ENCODE data around the gene SCGB1C2. TPM values are rescaled to one million over a fixed set of nuclear protein-coding genes. Genes with fewer than 3 reads are reported as not detected.

The SCGB1C2 gene
- total and polyA plus RNA-seq, 3 donors from 2014 or later = not detected

DNA sequence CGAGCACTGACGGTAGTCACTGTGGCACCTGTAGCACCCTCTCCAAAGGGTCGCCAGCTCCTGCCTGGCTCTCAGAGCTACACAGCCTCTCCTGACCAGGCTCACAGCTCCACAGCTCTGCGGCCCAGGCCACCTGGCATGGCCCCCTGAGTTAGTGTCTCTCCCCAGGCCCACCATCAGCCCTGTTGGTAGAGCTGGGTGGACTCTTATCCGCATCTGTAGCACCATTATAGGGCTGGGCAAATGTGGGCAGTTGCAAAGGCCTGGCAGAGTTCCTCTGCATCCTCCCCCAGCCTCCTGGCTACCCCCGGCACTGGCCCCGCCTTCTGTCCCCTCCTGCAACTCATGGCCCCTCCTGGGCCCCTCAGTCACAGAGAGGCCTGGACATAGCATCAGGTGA is 18.2 kb downstream of the SCGB1C2 start:
- DNase-seq = no peak
- Histone ChIP-seq H3K9me3 (no peaks in the 10 kb centered on the region), H3K4me1 (no peaks in the 10 kb centered on the region), H3K27ac (no peak overlapping the region), H3K36me3 (ENCODE audit: low read depth, missing control alignments) (no peaks in the 10 kb centered on the region), H3K27me3 (no peaks in the 10 kb centered on the region), H3K4me3 (no peak overlapping the region)
- intact Hi-C loops (cut with DNase I; ENCODE audit: low total_unique reads) = no loop called here
- 83 to 97% methylated on average over 4 to 7 of the region's 7 CpGs for WGBS, 2 donors
- no peak for TF ChIP-seq POLR2A (IDR thresholded peaks at IDR 0.05)
- TF ChIP-seq, protein P1, sequence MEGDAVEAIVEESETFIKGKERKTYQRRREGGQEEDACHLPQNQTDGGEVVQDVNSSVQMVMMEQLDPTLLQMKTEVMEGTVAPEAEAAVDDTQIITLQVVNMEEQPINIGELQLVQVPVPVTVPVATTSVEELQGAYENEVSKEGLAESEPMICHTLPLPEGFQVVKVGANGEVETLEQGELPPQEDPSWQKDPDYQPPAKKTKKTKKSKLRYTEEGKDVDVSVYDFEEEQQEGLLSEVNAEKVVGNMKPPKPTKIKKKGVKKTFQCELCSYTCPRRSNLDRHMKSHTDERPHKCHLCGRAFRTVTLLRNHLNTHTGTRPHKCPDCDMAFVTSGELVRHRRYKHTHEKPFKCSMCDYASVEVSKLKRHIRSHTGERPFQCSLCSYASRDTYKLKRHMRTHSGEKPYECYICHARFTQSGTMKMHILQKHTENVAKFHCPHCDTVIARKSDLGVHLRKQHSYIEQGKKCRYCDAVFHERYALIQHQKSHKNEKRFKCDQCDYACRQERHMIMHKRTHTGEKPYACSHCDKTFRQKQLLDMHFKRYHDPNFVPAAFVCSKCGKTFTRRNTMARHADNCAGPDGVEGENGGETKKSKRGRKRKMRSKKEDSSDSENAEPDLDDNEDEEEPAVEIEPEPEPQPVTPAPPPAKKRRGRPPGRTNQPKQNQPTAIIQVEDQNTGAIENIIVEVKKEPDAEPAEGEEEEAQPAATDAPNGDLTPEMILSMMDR (IDR thresholded peaks at IDR 0.05) = no peak

DNA sequence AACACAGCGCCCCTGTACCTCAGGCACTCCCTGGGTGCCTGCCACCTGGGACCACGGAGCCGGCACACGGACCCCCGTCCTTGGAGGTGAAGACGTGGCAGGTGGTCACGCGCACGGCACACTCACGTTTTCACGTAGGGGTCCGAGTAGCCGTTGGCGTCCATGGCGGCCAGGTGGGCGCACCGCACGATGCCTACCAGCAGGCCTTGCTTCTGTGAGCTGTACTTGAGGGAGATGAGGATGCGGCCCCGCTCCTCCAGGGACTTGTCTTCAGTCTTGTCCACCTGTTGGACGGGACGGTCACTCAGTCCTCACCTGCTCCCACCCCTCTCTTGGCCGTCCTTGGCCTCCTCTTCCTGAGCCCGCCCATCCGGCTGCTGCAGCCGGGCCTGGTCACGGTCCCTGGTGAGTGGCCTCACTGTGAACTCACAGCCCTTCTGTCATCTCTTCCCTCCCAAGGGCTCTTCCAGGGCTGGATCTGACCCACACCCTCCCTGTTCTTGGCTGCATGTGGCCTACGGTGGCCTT is 18.8 kb downstream of the SCGB1C2 start:
- Histone ChIP-seq H3K27ac (no peak overlapping the region), H3K36me3 (ENCODE audit: low read depth, missing control alignments) (no peaks in the 10 kb centered on the region), H3K27me3 (no peaks in the 10 kb centered on the region), H3K4me1 (no peaks in the 10 kb centered on the region), H3K4me3 (no peak overlapping the region), H3K9me3 (no peaks in the 10 kb centered on the region)
- 93 to 96% methylated on average over 15 to 28 of the region's 28 CpGs for WGBS, 2 donors
- TF ChIP-seq, protein P1 (IDR thresholded peaks at IDR 0.05) = no peak
- TF ChIP-seq POLR2A (IDR thresholded peaks at IDR 0.05) = no peak
- DNase-seq = no peak
- intact Hi-C loops (cut with DNase I; ENCODE audit: low total_unique reads) = no loop called here

DNA sequence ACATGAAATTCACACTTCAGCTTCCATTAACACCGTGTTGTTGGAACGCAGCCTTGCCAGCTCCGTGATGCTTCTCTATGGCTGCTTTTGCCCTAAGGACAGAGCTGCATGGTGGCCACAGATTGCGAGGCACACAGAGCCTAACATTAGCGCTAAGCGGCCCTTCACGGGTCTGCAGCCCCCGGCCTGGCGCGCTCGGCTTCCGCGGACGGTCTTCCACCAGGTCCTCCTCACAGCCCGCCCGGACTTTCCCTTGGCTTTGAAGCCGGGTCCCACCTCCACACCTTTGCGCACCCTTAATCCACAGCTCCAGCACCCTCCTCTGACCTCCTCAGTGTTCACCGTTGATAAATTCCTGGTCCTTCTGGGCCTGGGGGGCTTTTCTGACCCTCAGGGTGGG is 19.6 kb downstream of the SCGB1C2 start:
- no peak overlapping the region for H3K27ac ChIP-seq
- no peak for DNase-seq
- intact Hi-C loops (cut with DNase I; ENCODE audit: low total_unique reads) = no loop called here
- no peak overlapping the region for H3K4me3 ChIP-seq
- no peaks in the 10 kb centered on the region for H3K27me3 ChIP-seq
- 89 to 90% methylated on average over 18 to 19 of the region's 19 CpGs for WGBS, 2 donors
- H3K36me3 ChIP-seq (ENCODE audit: low read depth, missing control alignments) = no peaks in the 10 kb centered on the region
- TF ChIP-seq POLR2A (IDR thresholded peaks at IDR 0.05) = no peak
- TF ChIP-seq, protein P1 (IDR thresholded peaks at IDR 0.05) = no peak
- H3K4me1 ChIP-seq = no peaks in the 10 kb centered on the region
- no peaks in the 10 kb centered on the region for H3K9me3 ChIP-seq

DNA sequence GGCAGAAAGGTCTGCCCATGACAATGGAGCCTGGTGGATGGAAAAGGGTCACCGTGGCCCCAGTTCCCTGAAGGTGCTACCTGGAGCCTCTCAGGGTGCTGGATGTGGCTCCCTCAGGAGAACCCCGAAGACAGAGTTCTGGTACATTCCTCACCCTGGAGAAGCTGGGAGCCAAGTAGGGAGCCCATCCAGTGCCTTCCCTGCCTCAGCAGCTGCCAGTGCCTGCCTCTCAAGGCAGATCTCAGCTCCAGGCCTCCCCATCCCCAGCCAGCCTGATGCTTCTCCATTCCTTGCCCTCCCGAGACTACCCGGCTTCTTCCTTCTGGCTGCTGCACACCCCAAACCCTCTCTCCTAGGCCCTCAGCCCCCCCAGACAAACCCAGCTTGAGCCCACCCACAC is 20.5 kb downstream of the SCGB1C2 start:
- no peak overlapping the region for H3K27ac ChIP-seq
- 92 to 96% methylated on average over 4 of the region's 4 CpGs for WGBS, 2 donors
- no peaks in the 10 kb centered on the region for H3K9me3 ChIP-seq
- DNase-seq = no peak
- H3K27me3 ChIP-seq = no peaks in the 10 kb centered on the region
- no peak for TF ChIP-seq POLR2A (IDR thresholded peaks at IDR 0.05)
- TF ChIP-seq, protein P1 (IDR thresholded peaks at IDR 0.05) = no peak
- no peaks in the 10 kb centered on the region for H3K36me3 ChIP-seq (ENCODE audit: low read depth, missing control alignments)
- intact Hi-C loops (cut with DNase I; ENCODE audit: low total_unique reads) = no loop called here
- no peaks in the 10 kb centered on the region for H3K4me1 ChIP-seq
- H3K4me3 ChIP-seq = no peak overlapping the region

DNA sequence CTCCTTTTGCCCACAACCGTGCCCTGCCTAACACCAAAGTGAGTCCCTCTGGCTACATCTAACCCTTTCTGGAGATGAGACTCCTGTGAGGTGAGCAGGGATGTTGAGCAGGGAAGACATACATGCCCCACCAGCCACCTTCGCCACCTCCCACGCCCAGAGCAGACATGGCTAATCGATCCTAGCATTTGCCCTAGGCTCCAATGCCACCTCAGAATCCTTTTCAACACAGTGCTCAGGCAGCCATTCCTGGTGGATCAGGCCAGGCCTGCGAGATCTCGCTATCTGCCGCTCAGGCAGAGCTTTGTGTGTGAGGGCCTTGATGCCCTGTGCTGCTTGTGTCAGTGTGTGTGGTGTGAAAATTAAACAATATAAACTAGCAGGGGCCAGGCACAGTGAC is 21.0 kb downstream of the SCGB1C2 start:
- DNase-seq = no peak
- TF ChIP-seq, protein P1 (IDR thresholded peaks at IDR 0.05) = no peak
- no peak for TF ChIP-seq POLR2A (IDR thresholded peaks at IDR 0.05)
- Histone ChIP-seq H3K4me3 (no peak overlapping the region), H3K27me3 (no peaks in the 10 kb centered on the region), H3K36me3 (ENCODE audit: low read depth, missing control alignments) (no peaks in the 10 kb centered on the region), H3K9me3 (no peaks in the 10 kb centered on the region), H3K27ac (no peak overlapping the region), H3K4me1 (no peaks in the 10 kb centered on the region)
- WGBS, 2 donors = 92 to 95% methylated on average over 7 of the region's 7 CpGs
- intact Hi-C loops (cut with DNase I; ENCODE audit: low total_unique reads) = no loop called here
